ENCODE data around the gene GP2.

DNA sequence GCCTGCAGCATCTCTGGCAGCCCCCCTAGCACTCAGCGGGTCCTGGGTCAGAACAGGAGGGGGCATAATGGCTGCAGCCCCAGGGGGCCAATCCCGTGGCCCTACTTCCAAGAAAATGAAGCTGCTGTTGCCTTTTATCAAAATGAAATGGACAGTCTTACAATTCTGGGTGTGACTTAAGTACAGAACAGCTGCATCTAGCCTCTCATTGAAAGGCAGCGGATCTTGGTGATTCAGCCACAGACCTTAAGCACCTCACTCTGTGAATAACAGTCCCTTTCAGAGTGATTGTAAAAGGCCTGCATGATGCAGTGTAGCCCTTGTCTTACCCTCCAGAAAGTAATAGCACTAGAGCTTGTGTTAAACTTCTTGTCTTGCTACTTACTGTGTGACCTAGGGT is 36.7 kb upstream of the GP2 start:
- no peak for TF ChIP-seq GABPA (IDR thresholded peaks at IDR 0.05; ENCODE audit: low read depth)
- TF ChIP-seq, protein P1, sequence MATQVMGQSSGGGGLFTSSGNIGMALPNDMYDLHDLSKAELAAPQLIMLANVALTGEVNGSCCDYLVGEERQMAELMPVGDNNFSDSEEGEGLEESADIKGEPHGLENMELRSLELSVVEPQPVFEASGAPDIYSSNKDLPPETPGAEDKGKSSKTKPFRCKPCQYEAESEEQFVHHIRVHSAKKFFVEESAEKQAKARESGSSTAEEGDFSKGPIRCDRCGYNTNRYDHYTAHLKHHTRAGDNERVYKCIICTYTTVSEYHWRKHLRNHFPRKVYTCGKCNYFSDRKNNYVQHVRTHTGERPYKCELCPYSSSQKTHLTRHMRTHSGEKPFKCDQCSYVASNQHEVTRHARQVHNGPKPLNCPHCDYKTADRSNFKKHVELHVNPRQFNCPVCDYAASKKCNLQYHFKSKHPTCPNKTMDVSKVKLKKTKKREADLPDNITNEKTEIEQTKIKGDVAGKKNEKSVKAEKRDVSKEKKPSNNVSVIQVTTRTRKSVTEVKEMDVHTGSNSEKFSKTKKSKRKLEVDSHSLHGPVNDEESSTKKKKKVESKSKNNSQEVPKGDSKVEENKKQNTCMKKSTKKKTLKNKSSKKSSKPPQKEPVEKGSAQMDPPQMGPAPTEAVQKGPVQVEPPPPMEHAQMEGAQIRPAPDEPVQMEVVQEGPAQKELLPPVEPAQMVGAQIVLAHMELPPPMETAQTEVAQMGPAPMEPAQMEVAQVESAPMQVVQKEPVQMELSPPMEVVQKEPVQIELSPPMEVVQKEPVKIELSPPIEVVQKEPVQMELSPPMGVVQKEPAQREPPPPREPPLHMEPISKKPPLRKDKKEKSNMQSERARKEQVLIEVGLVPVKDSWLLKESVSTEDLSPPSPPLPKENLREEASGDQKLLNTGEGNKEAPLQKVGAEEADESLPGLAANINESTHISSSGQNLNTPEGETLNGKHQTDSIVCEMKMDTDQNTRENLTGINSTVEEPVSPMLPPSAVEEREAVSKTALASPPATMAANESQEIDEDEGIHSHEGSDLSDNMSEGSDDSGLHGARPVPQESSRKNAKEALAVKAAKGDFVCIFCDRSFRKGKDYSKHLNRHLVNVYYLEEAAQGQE (IDR thresholded peaks at IDR 0.05; ENCODE audit: low read depth, low read length): no peak
- TF ChIP-seq, protein P2, sequence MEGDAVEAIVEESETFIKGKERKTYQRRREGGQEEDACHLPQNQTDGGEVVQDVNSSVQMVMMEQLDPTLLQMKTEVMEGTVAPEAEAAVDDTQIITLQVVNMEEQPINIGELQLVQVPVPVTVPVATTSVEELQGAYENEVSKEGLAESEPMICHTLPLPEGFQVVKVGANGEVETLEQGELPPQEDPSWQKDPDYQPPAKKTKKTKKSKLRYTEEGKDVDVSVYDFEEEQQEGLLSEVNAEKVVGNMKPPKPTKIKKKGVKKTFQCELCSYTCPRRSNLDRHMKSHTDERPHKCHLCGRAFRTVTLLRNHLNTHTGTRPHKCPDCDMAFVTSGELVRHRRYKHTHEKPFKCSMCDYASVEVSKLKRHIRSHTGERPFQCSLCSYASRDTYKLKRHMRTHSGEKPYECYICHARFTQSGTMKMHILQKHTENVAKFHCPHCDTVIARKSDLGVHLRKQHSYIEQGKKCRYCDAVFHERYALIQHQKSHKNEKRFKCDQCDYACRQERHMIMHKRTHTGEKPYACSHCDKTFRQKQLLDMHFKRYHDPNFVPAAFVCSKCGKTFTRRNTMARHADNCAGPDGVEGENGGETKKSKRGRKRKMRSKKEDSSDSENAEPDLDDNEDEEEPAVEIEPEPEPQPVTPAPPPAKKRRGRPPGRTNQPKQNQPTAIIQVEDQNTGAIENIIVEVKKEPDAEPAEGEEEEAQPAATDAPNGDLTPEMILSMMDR (IDR thresholded peaks at IDR 0.05): no peak

Data from SK-N-SH (cell line).